ENCODE measurements around the gene RNF223.
"Not testable (repeated sequence)": the region's sequence is repeated elsewhere in the genome, so short reads cannot be mapped to it uniquely, and the experiment has no call there.

The RNF223 gene

DNA sequence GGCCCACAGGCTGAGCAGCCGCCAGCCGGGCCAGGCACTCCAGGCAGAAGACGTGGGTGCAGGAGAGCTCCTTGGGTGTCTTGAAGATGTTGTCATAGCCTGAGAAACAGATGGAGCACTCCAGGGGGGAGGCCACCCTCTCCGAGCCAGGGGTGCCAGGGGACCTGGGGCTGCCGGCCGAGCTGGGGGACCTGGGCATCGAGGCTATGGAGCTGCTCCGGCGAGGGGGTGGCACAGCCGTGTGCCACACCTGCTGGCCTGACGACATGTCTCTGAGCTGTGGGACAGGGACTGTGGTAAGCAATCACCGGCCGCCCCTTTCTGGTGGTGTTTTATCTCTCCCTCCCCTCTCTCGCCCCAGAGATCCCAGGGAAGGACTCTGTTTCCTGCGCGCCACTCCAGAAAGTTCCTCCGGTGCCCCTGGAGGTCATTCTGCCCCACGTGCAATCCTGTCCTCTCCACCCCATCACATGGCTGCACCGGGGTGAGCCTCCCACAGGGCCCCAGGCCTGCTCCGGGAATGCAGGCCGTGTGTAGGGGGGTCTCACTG lies 1.7 kb downstream of the RNF223 start:
- no peak for DNase-seq (ENCODE audit: low spot score)

DNA sequence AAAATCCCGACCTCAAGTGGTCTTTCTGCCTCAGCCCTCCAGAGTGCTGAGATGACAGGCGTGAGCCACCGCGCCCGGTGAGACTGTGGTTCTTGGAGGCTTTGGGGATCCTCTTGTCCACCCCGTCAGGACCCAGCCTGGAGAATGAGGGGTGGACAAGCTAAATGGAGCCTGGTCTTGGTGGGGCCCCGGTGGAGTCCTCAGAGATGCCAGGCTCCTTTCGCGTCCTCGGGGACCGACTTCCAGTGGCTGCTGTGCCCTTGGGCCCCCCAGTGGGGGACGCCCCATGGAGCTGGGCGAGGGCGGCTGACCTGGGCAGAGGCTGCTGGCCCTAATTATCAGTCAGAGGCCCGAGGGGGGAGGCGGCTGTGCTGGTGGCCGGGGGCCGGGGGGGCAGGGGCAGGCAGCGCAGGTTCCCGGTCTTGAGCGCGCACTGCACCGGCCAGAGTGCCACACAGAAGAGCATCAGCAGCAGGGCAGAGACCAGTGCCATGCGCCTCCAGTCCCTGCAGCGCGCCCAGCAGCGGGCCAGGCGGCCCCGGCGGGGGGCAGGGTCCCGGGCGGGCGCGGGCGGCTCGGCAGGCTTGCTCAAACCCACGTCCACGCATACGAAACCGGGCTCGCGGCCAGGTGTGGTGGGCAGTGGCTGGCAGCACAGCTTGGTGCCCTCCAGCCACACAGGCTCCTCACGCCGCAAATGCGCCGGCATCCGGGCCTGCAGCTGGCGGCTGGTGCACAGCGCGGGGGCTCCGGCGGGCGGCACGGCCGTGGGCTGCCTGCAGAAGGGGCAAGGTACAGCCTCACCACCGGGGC lies 2.4 kb downstream of the RNF223 start:
- no peak for DNase-seq (ENCODE audit: low spot score)

DNA sequence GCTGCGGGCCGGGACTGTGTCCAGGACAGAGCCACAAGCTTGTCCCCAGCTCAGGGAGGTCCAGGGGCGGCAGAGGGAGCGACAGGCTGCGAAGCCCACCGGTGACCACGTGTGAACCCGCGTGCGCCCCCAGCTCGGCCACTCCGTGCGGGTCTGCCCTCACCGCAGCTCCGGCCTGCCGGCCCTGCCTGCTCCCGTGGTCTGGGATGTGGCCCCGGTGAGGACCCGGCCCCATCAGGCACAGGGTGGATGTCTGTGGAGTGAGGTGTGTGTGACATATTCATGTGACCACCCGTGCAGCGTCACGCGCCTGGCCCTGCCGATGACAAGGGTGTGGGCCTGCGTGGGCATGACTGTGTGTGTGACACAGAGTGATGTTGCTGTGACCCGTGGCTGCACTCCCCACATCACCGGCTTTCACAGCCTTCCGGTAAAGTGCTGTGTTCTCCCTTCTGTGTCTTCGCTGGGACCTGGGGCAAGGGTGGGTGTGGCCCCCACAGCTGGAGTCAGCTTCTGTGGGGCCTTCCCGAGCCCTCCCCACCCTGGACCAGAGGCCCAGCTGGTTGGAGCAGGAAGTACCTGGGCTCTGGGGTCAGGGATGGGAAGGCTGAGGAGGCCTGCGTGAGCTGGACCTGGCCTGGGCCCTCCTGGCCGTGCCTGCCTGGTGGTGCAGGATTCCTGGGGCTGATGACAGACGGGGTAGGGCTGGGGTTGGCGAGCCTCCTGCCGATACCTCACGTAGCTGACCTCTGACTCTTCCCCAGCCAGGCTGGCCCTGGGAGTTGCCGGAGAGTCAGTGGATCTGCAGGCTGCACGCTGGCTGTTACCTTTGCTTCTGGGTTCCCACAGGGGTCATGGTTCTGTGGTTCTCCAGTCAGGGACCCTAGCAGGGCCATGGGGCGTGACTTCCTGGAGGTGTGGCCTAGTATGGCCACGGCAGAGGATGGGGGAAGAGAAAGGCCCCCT lies 4.1 kb downstream of the RNF223 start:
- peak; percentile 69 for DNase-seq (ENCODE audit: low spot score)

DNA sequence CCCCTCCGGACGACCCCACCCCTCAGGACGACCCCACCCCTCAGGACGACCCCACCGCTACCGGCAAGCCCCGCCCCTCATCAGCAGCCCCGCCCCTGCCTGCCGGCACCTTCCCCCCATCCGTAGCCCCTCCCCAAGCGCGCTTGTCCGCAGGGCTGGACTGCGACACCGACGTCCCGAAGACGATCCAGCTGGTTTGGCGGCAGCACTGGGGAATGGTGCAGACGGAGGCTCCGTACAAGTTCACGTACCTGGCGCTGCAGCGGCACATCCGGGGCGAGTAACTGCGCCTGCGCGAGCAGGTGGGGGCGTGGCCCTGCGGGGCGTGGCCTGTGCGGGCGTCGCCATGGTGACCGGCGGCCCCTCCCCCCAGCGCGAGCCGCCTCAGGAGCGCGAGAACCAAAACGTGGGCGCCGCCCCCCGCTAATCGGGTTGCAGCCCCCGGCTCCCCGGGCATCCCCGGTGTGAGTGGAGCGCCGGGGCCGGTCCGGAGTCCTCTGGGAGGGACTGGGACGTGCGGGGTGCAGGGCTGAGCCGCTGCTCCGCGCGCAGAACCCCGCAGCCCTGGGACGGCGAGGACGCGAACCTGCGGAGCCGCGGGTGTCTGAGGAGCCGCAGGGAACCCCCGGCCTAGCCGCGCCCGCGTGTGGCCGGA lies 4.9 kb downstream of the RNF223 start:
- peak; percentile 93 for DNase-seq (ENCODE audit: low spot score)

DNA sequence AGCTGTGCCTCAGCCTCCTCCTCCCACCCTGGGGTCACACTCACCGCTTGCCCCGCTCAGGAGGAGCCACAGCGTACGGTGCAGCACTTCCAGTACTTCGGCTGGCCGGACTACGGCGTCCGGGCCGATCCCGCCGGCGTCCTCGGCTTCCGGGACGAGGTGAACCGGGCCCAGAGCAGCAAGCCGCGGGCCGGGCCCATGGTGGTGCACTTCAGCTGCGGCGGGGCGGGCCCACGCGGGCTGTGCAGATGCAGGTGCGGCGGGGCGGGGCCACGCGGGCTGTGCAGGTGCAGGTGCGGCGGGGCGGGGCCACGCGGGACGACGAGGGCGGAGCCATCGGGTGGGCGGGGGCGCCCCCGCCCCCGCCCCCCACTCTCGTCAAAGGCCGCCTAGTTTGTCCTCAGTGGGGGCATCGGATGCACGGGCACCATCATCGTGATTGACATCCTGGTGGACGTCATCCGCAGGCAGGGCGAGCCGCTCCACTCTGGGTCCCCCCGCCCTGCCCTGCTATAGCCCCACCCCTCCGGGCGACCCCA lies 5.5 kb downstream of the RNF223 start:
- peak; percentile 81 for DNase-seq (ENCODE audit: low spot score)

DNA sequence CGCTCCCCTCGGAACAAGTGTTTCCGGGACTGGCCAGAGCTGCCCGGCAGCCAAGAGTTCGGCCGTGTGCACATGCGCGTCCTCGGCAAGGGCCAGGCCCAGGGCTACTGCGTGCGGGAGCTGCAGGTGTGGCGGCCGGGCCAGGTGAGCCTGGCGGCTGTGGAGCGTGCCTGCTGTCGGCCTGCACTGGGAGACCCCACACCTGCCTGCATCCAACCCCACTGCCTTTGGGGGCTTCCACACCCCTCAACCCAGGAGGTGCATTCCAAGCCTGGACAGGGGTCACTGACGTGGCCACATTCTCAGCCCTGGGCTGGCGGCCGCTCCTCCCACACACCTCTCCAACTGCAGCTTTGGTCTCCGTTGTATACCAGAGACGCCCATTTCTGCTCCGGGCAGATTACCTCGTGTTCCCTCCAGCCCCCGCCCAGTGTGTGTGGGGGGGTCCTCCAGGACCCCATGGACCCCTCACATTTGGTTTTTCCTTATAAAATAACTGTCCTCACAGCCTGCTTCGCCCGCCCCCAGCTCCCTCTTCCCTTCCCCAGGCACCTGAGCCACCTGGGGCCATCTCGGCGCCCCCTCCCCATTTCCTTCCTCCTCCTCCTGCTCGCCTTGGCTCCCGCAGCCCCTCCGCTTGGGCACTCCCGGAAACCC lies 6.1 kb downstream of the RNF223 start:
- no peak for DNase-seq (ENCODE audit: low spot score)

DNA sequence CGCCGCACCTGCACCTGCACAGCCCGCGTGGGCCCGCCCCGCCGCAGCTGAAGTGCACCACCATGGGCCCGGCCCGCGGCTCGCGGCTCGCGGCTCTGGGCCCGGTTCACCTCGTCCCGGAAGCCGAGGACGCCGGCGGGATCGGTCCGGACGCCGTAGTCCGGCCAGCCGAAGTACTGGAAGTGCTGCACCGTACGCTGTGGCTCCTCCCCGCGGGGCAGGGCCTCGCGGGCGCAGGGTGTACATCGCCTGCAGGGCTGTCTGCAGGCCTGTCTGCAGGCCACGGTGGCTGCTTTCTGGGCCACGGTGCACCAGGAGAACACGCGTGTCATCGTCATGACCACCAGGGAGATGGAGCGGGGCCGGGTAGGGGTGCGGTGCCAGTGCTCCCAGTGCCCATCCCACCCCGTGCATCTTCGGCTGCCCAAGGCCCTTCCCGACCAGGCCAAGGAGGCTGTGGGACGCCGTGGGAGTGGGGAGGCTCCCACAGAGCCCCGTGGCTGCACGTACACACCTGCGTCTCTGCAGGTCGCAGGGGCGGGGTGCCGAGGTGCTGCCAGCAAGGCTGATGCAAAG lies 6.7 kb downstream of the RNF223 start:
- no peak for DNase-seq (ENCODE audit: low spot score)

DNA sequence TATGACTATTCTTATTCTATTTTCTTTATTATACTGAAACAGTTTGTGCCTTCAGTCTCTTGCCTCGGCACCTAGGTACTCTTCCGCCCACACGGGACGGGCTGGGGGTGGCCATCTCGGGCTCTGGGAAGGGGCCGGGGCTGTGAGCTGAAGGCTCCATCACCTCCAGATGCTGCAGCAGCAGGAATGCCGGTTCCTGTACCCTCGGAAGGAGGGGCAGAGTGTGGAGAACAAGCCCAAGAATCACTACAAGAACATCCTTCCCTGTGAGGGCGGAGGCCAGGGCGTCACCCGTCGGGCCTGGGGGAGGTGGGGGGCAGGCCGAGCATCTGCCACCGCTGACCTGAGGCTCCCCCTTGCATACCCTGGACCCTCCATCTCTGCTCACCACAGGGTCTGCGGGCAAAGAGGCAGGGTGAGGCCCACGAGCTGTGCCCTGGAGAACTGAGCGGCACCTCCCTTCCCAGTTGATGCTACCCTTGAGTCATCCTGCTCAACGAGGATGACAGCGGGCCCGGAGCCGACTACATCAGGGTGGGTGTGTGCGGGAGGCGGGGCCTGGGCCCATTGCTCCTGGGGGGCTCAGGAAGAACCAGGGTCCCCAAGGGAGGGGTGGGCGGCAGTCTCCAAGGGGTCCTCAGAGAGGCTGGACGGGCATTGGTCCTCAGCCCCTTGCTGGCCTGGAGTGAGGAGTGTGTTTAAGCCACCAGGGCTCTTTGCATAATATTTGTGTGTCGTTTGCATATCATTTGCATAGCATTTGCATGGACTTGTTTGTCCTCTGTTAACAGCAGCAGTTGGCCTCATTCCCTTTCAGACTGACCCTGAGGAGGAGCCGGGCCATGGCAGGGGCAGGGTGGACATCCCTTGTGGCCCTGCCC lies 7.5 kb downstream of the RNF223 start:
- DNase-seq (ENCODE audit: low spot score), result no peak

DNA sequence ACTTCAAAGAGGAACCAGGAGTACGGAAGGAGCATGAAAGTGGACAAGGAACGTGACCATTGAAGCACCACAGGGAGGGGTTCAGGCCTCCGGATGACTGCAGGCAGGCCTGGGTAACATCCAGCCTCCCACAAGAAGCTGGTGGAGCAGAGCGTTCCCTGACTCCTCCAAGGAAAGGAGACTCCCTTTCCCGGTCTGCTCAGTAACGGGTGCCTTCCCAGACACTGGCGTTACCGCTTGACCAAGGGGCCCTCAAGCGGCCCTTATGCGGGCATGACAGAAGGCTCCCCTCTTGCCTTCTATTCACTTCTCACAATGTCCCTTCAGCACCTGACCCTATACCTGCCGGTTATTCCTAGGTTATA lies 8.2 kb downstream of the RNF223 start:
- DNase-seq (ENCODE audit: low spot score), result not testable (repeated sequence)

DNA sequence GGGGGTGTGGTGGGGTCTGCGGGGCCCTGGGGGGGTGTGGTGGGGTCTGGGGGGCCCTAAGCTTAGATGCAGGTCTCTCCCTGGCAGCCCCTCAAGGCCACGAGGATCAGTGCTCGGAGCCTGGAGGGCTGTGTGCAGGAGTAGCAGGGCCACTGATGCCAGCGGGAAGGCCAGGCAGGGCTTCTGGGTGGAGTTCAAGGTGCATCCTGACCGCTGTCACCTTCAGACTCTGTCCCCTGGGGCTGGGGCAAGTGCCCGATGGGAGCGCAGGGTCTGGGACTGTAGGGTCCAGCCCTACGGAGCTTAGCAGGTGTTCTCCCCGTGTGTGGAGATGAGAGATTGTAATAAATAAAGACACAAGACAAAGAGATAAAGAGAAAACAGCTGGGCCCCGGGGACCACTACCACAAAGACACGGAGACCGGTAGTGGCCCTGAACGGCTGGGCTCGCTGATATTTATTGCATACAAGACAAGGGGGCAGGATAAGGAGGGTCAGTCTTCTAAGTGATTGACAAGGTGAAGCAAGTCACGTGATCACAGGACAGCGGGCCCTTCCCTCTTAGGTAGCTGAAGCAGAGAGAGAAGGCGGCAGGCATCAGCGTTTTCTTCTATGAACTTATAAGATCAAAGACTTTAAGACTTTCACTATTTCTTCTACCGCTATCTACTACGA lies 8.7 kb downstream of the RNF223 start:
- DNase-seq (ENCODE audit: low spot score), result no peak

DNA sequence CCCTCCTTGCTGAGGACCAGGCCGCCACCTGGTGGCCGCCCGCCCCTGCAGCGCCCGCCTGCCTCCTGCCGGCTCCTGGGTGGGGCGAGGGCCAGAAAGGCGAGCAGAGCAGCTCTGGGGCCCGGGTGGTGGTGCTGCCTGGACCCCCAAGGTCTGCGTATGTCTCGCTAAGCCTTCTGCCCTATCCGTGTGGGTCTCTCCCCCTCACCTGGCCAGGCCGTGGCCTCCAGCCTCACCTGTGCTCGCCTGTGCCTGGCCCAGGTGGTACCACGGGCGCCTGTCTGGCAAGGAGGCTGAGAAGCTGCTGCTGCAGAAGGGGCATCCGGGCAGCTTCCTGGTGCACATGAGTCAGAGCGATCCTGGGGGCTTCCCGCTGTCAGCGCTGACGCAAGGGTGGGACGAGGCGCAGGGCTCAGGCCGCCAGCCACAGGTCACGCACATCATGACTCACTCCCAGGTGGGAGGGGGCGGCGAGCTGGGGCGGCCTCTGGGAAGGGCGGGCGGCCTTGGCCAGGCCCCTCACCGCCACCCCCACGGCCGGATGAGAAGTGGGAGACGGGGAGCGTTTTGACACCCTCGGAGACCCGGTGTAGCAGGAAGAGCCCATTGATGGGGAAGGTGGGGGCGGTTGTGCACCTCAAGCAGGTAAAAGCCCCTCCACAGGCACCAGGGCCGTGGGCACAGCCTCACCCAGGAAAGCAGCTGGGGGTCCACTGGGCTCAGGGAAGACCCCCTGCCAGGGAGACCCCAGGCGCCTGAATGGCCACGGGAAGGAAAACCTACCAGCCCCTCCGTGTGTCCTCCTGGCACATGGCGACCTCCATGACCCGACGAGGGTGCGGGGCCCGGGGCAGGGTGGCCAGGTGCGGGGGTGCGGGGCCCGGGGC lies 9.9 kb downstream of the RNF223 start:
- DNase-seq (ENCODE audit: low spot score), result peak; percentile 86

DNA sequence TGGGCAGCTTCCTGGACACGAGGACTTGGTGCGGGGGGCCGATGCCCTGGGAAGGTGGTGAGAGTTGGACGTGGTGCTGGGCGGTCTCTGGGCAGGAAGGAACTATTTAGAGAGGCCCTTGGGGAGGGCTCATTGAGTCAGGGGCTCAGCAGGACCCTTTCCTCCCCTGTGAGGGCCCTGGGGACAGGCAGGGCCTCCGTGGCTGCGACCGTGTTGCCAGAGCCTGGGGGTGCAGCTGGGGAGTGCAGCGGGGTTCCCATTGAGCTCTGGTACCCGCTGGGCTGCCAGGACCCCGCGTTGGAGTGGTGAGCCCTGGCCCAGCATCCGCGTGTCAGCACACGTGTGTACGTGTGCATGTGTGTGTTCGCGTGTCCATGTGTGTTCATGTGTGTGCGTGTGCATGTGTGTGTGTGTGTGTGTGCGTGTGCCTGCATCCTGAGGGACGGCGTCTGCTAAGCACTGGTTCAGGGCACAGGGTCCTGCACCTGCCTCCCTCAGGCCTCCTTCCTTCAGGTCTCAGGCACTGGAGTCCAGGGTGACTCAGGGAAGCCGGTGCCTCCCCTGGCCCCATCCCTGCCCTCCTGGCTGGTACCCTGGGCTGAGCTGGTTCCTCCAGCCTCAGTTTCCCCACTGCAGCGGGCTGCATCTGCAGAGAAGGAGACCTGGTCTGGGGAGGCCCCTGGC lies 10.7 kb downstream of the RNF223 start:
- DNase-seq (ENCODE audit: low spot score), result no peak

DNA sequence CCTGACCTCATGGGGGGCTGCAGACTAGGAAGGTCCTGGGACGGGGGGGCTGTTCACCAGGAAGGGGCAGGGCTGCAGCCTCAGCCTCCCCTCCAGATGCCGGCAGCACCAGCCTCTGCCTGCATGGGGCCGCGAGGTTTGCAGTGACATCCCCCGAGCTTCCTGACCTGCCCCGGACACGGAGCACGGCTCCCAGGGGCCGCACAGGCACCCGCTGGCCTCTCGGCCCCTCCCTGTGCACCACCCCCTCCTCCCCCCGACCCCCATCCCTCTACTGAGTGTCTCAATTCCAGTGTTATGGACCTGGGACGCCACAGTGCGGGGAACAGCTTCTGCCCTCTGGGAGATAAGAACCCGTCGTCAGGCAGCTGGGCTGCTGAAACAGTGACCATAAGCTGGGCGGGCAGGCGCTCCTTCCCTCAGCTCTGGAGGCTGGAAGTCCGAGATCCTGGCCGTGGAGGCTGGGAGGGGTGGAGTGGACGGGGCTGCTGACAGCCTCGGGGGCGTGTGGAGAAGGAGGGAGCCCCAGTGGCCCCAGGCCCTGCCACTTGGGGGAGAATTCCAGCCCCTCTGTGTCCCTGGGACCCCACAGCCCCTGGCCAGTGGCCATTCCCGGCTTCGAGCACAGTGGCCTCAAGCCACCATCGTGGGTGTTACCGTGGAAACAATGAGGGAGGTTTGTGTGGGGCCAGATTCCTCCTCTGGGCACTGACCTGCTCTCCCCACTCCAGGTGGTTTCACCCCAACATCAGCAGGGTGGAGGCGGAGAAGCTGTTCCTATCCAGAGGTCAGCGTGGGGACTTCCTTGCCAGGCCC lies 11.6 kb downstream of the RNF223 start:
- no peak for DNase-seq (ENCODE audit: low spot score)

DNA sequence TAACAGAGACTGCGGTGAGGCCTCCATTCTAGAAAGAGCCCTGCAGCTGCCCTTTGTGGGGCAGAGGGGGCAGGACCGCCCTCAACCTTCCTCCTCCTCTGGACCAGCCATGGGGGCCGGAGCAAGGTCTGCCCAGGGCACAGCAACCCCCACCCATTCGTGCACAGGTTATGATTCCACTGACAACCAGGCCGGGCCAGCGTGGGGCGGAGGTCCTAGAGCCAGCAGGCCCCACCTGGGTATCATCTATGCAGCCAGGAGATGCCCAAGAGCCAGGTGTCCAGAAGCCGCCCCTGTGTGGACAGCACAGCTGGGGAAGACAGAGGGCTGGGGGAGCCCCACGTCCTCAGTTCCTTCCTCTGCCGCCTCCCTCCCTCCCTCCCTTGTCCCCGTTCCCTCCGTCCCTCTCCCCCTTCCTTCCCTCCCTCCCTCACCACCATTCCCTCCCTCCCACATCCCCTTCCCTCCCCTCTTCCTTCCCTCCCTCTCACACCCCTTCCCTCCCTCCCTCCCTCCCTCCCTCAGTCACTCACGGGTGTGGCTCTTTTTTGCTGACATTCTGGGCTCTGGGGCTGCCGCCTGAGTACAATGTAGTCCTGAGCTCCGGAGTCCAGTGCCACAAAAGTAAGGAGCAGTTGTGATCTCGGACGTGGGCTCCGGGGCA lies 12.3 kb downstream of the RNF223 start:
- DNase-seq (ENCODE audit: low spot score), result no peak

DNA sequence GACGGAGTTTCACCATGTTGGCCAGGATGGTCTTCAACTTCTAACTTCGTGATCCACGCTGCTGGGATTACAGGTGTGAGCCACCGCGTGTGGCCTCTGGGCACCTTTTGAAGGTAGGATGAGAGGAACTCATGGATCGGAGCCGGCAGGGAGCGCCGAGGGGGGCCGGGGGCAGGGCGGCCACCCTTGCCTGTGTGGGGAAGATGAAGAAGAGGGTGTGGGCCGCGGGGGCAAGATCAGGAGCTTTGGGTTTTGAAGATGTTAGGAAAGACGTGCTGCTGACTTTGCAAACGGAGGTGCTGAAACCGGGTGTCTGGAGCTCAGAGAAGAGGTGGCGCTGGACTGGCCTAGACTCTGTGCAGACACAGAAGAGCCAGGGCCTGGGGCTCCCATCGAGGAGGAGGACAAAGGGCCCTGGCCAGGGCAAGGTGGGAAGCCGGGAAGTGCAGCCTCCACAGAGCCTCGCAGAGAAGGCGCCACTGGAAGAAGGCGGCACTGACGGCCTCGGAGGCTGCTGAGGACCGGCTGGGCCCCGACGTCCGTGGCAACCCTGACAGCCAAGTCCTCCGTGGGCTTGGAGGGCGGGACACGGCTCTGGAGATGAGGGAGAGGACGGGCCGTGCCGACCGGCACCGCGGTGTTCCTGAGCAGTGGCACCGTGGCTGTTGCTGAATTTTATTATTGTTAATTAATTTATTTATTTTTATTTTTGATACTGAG lies 13.7 kb downstream of the RNF223 start:
- no peak for DNase-seq (ENCODE audit: low spot score)

All from germinal center (tissue), 1 donor.